HG02588 (cell line): ENCODE results near the gene GABRA6.
A peak's percentile ranks its signal among the peaks of the same experiment; 100 is the strongest.
"Not testable (repeated sequence)": the region's sequence is repeated elsewhere in the genome, so short reads cannot be mapped to it uniquely, and the experiment has no call there.

Experiments
- ATAC-seq: cut with Tn5 transposase; IDR thresholded peaks from one replicate; pipeline ENCODE4 v1.9.1; 2021; ENCODE audit warnings: mild to moderate bottlenecking, moderate library complexity; ENCODE audit not compliant: unreplicated experiment

The GABRA6 gene

GRCh38 chr5:161685461-161685860 lies at the start of gene GABRA6:
GABRA6 (plus strand) TSS chr5:161685721; CDS start chr5:161685990, 269 bp downstream.
- ATAC-seq = no peak

- ATAC-seq = no peak
Measured at GRCh38 chr5:161637591-161637990, 47.9 kb upstream of the GABRA6 start.

GRCh38 chr5:161641444-161641843 lies 44.1 kb upstream of the GABRA6 start:
- no peak for ATAC-seq

- ATAC-seq = no peak
Measured at GRCh38 chr5:161645264-161645663, 40.3 kb upstream of the GABRA6 start.

- not testable (repeated sequence) for ATAC-seq
Measured at GRCh38 chr5:161651926-161652325, 33.6 kb upstream of the GABRA6 start.

- ATAC-seq = no peak
Measured at GRCh38 chr5:161660806-161661205, 24.7 kb upstream of the GABRA6 start.

GRCh38 chr5:161663431-161663830 lies 22.1 kb upstream of the GABRA6 start:
- no peak for ATAC-seq

GRCh38 chr5:161676103-161676502 lies 9.4 kb upstream of the GABRA6 start:
- peak; percentile 78 for ATAC-seq

- ATAC-seq = no peak
Measured at GRCh38 chr5:161686149-161686548, 628 bp downstream of the GABRA6 start.

- no peak for ATAC-seq
Measured at GRCh38 chr5:161686881-161687280, 1.4 kb downstream of the GABRA6 start.

GRCh38 chr5:161687316-161687715 lies 1.8 kb downstream of the GABRA6 start:
- no peak for ATAC-seq

- no peak for ATAC-seq
Measured at GRCh38 chr5:161691911-161692310, 6.4 kb downstream of the GABRA6 start.

- ATAC-seq = no peak
Measured at GRCh38 chr5:161697001-161697400, 11.5 kb downstream of the GABRA6 start.

- no peak for ATAC-seq
Measured at GRCh38 chr5:161700065-161700464, 14.5 kb downstream of the GABRA6 start.

GRCh38 chr5:161703528-161703927 lies 18.0 kb downstream of the GABRA6 start:
- ATAC-seq = no peak

- no peak for ATAC-seq
Measured at GRCh38 chr5:161707382-161707781, 21.9 kb downstream of the GABRA6 start.

GRCh38 chr5:161709239-161709638 lies 23.7 kb downstream of the GABRA6 start:
- ATAC-seq = no peak

GRCh38 chr5:161713042-161713441 lies 27.5 kb downstream of the GABRA6 start:
- no peak for ATAC-seq

GRCh38 chr5:161719157-161719556 lies 33.6 kb downstream of the GABRA6 start:
- ATAC-seq = no peak

- ATAC-seq = no peak
Measured at GRCh38 chr5:161720460-161720859, 34.9 kb downstream of the GABRA6 start.

GRCh38 chr5:161734741-161735140 lies 49.2 kb downstream of the GABRA6 start:
- ATAC-seq = no peak

GRCh38 chr5:161740433-161740832 lies 54.9 kb downstream of the GABRA6 start:
- ATAC-seq = no peak

GRCh38 chr5:161744276-161744675 lies 58.8 kb downstream of the GABRA6 start:
- ATAC-seq = no peak

GRCh38 chr5:161745392-161745791 lies 59.9 kb downstream of the GABRA6 start:
- ATAC-seq = no peak
